ENCODE data around the gene ETV5.

Gene ETV5

GRCh38 chr3:186123012-186123411 is 14.1 kb upstream of the ETV5 start:
- no peak for DNase-seq (ENCODE audit: low read depth in 3 of 3)

- no peak for DNase-seq (ENCODE audit: low read depth in 3 of 3)
These were observed 13.1 kb upstream of the ETV5 start for GRCh38 chr3:186121968-186122367.

- no peak for DNase-seq (ENCODE audit: low read depth in 3 of 3)
These were observed 12.4 kb upstream of the ETV5 start for GRCh38 chr3:186121278-186121677.

- DNase-seq (ENCODE audit: low read depth in 3 of 3), result no peak
These were observed 10.6 kb upstream of the ETV5 start for GRCh38 chr3:186119499-186119898.

- no peak for DNase-seq (ENCODE audit: low read depth in 3 of 3)
These were observed 9.8 kb upstream of the ETV5 start for GRCh38 chr3:186118692-186119091.

- DNase-seq (ENCODE audit: low read depth in 3 of 3), result no peak
These were observed 8.7 kb upstream of the ETV5 start for GRCh38 chr3:186117521-186118134.

- no peak for DNase-seq (ENCODE audit: low read depth in 3 of 3)
These were observed 6.5 kb upstream of the ETV5 start for GRCh38 chr3:186115239-186115996.

GRCh38 chr3:186110975-186111974 is 2.4 kb upstream of the ETV5 start:
- no peak for DNase-seq (ENCODE audit: low read depth in 3 of 3)

GRCh38 chr3:186109897-186110803 is 1.3 kb upstream of the ETV5 start:
- no peak for DNase-seq (ENCODE audit: low read depth in 3 of 3)

GRCh38 chr3:186108106-186108940 is 566 bp downstream of the ETV5 start:
- DNase-seq (ENCODE audit: low read depth in 3 of 3), result peak in 1 of 3 experiments; percentile 21

- peak in 2 of 3 experiments; percentile 16 to 26 for DNase-seq (ENCODE audit: low read depth in 3 of 3)
These were observed 1.4 kb downstream of the ETV5 start for GRCh38 chr3:186107215-186108105.

- DNase-seq (ENCODE audit: low read depth in 3 of 3), result no peak
These were observed 3.3 kb downstream of the ETV5 start for GRCh38 chr3:186105543-186105942.

GRCh38 chr3:186102687-186103086 is 6.2 kb downstream of the ETV5 start:
- DNase-seq (ENCODE audit: low read depth in 3 of 3), result no peak

GRCh38 chr3:186100398-186100797 is 8.5 kb downstream of the ETV5 start:
- DNase-seq (ENCODE audit: low read depth in 3 of 3), result no peak

GRCh38 chr3:186099178-186099577 is 9.7 kb downstream of the ETV5 start:
- no peak for DNase-seq (ENCODE audit: low read depth in 3 of 3)

- no peak for DNase-seq (ENCODE audit: low read depth in 3 of 3)
These were observed 10.1 kb downstream of the ETV5 start for GRCh38 chr3:186098740-186099139.

GRCh38 chr3:186097663-186098451 is 11.0 kb downstream of the ETV5 start:
- no peak for DNase-seq (ENCODE audit: low read depth in 3 of 3)

GRCh38 chr3:186097317-186097662 is 11.6 kb downstream of the ETV5 start:
- no peak for DNase-seq (ENCODE audit: low read depth in 3 of 3)

- no peak for DNase-seq (ENCODE audit: low read depth in 3 of 3)
These were observed 12.6 kb downstream of the ETV5 start for GRCh38 chr3:186096290-186096689.

Measured in stimulated activated CD4-positive, alpha-beta T cell treated with anti-CD3 and anti-CD28 coated beads, TNF-alpha, amount 100 ng/mL, for 24 hours (primary cell).